ENCODE measurements around the gene MAN2A1.

GRCh38 chr5:109862301-109862700, 172.6 kb downstream of the MAN2A1 start:
- TF ChIP-seq, protein P1, sequence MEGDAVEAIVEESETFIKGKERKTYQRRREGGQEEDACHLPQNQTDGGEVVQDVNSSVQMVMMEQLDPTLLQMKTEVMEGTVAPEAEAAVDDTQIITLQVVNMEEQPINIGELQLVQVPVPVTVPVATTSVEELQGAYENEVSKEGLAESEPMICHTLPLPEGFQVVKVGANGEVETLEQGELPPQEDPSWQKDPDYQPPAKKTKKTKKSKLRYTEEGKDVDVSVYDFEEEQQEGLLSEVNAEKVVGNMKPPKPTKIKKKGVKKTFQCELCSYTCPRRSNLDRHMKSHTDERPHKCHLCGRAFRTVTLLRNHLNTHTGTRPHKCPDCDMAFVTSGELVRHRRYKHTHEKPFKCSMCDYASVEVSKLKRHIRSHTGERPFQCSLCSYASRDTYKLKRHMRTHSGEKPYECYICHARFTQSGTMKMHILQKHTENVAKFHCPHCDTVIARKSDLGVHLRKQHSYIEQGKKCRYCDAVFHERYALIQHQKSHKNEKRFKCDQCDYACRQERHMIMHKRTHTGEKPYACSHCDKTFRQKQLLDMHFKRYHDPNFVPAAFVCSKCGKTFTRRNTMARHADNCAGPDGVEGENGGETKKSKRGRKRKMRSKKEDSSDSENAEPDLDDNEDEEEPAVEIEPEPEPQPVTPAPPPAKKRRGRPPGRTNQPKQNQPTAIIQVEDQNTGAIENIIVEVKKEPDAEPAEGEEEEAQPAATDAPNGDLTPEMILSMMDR (IDR thresholded peaks at IDR 0.05) = no peak
- TF ChIP-seq POLR2AphosphoS5 (IDR thresholded peaks at IDR 0.05; ENCODE audit: insufficient read depth in 1 of 2, low read depth in 1 of 2) = no peak
